ENCODE results near the gene PHLDA2.

Gene PHLDA2

DNA sequence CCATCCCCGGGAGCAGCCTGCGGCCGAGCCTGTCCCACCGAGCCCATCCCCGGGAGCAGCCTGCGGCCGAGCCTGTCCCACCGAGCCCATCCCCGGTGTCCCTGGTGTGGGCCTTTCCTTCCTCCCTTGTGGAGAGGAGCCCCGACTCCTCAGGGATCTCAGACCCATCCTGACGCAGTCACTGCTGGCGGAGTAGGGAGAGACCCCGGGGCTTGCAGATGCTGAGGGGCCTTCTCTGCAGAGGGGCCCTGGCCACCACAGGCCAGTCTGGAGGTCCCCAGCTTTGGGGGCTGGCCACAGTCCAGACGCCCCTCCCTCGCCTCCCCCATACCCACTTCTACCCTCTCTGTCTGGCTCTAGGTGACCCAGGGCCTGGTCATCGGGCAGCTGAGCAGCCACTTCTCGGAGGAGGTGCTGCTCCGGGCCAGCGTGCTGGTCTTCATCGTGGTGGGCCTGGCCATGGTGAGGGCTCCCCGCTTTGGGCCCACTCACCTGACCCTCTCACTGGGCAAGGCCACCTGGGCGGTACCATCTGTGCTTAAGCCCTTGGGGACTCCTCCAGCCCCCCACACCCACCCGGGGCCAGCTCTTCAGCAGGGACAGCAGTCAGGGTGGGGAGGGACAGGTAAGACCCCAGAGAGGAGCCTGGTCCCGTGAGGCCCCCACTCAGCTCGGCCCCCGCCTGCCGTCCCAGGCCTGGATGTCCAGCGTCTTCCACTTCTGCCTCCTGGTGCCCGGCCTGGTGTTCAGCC is 7.3 kb downstream of the PHLDA2 start:
- Histone ChIP-seq H3K36me3 (ENCODE audit: control insufficient read depth, insufficient read depth, low read length) (no peaks in the 10 kb centered on the region), H3K27ac (no peak overlapping the region), H3K4me1 (no peaks in the 10 kb centered on the region), H3K4me2 (ENCODE audit: low read length) (no peak overlapping the region), H3K9ac (no peak overlapping the region), H3K9me3 (ENCODE audit: control insufficient read depth, low read length) (no peaks in the 10 kb centered on the region), H3K4me3 (ENCODE audit: low read depth, low read length) (no peak overlapping the region), H3K27me3 (ENCODE audit: control insufficient read depth, insufficient read depth, low read length) (no peaks in the 10 kb centered on the region), H2AFZ (no peak overlapping the region), H3K79me2 (no peaks in the 10 kb centered on the region)
- TF ChIP-seq, protein P1, sequence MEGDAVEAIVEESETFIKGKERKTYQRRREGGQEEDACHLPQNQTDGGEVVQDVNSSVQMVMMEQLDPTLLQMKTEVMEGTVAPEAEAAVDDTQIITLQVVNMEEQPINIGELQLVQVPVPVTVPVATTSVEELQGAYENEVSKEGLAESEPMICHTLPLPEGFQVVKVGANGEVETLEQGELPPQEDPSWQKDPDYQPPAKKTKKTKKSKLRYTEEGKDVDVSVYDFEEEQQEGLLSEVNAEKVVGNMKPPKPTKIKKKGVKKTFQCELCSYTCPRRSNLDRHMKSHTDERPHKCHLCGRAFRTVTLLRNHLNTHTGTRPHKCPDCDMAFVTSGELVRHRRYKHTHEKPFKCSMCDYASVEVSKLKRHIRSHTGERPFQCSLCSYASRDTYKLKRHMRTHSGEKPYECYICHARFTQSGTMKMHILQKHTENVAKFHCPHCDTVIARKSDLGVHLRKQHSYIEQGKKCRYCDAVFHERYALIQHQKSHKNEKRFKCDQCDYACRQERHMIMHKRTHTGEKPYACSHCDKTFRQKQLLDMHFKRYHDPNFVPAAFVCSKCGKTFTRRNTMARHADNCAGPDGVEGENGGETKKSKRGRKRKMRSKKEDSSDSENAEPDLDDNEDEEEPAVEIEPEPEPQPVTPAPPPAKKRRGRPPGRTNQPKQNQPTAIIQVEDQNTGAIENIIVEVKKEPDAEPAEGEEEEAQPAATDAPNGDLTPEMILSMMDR (IDR thresholded peaks at IDR 0.05), result no peak

DNA sequence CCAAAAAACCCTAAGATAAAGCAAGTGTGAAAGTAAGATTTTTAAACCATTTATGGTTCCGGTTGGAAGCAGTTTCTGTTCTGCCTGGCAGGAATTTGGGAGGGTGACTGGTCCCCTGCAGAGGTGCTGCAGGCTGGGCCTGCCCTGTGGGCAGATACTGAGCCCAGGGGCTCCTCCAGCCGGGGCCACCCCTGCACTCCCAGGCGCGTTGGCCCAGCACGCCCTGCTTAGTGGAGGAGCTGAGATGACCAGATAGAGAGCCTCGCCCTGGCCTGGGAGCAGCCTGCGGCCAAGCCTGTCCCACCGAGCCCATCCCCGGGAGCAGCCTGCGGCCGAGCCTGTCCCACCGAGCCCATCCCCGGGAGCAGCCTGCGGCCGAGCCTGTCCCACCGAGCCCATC is 8.0 kb downstream of the PHLDA2 start:
- Histone ChIP-seq H3K27ac (no peak overlapping the region), H3K4me3 (ENCODE audit: low read depth, low read length) (no peak overlapping the region), H2AFZ (no peak overlapping the region), H3K36me3 (ENCODE audit: control insufficient read depth, insufficient read depth, low read length) (no peaks in the 10 kb centered on the region), H3K79me2 (no peaks in the 10 kb centered on the region), H3K9ac (no peak overlapping the region), H3K4me2 (ENCODE audit: low read length) (no peak overlapping the region), H3K27me3 (ENCODE audit: control insufficient read depth, insufficient read depth, low read length) (no peaks in the 10 kb centered on the region), H3K9me3 (ENCODE audit: control insufficient read depth, low read length) (no peaks in the 10 kb centered on the region), H3K4me1 (no peaks in the 10 kb centered on the region)
- TF ChIP-seq, protein P1 (IDR thresholded peaks at IDR 0.05), result no peak

DNA sequence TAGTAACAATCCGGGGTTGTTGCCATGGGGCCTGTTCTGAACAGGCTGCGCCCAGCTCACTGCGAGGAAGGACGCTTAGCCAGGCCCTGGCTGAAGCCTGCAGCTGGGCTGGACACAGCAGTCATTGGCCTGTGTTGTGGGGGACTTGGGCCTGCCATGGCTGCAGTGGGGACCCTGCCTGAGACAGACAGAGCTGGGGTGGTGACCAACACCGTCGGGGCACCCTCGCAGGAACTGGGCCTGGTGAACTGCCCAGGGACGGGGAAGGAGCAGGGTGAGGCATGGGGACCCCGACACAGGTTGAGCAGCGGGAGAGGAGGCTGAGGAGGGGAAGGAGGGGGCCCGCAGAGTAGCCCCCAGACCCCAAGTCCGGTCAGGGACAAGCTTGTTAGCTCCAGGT is 8.9 kb downstream of the PHLDA2 start:
- H3K4me2 ChIP-seq (ENCODE audit: low read length), result no peak overlapping the region
- no peaks in the 10 kb centered on the region for H3K9me3 ChIP-seq (ENCODE audit: control insufficient read depth, low read length)
- H3K9ac ChIP-seq, result no peak overlapping the region
- no peak overlapping the region for H3K4me3 ChIP-seq (ENCODE audit: low read depth, low read length)
- H2AFZ ChIP-seq, result no peak overlapping the region
- H3K4me1 ChIP-seq, result no peaks in the 10 kb centered on the region
- H3K36me3 ChIP-seq (ENCODE audit: control insufficient read depth, insufficient read depth, low read length), result no peaks in the 10 kb centered on the region
- TF ChIP-seq, protein P1 (IDR thresholded peaks at IDR 0.05), result no peak
- H3K27me3 ChIP-seq (ENCODE audit: control insufficient read depth, insufficient read depth, low read length), result no peaks in the 10 kb centered on the region
- no peak overlapping the region for H3K27ac ChIP-seq
- H3K79me2 ChIP-seq, result no peaks in the 10 kb centered on the region

DNA sequence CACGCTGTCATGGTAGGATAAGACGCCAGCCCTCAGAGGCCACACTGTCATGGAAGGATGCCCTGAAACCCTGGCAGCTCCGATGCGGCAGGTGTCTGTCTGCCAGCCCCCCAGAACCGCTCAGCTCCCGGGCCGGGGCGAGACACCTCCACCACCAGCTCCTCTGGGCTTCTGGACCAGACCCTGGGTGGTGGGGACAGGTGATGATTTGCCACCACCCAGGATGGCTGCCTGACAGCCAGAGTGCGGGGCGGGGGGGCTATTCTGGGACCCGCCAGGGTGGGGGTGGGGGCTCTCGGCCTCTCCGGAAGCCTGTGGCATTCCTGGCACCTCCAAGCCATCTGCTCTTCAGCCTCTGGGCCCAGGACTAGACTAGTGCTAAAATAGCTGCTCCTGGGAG is 9.4 kb downstream of the PHLDA2 start:
- H3K27ac ChIP-seq, result no peak overlapping the region
- no peak overlapping the region for H3K9ac ChIP-seq
- no peaks in the 10 kb centered on the region for H3K79me2 ChIP-seq
- TF ChIP-seq, protein P1 (IDR thresholded peaks at IDR 0.05), result no peak
- no peak overlapping the region for H3K4me2 ChIP-seq (ENCODE audit: low read length)
- no peak overlapping the region for H2AFZ ChIP-seq
- H3K4me3 ChIP-seq (ENCODE audit: low read depth, low read length), result no peak overlapping the region
- H3K36me3 ChIP-seq (ENCODE audit: control insufficient read depth, insufficient read depth, low read length), result no peaks in the 10 kb centered on the region
- H3K4me1 ChIP-seq, result no peaks in the 10 kb centered on the region
- no peaks in the 10 kb centered on the region for H3K27me3 ChIP-seq (ENCODE audit: control insufficient read depth, insufficient read depth, low read length)
- H3K9me3 ChIP-seq (ENCODE audit: control insufficient read depth, low read length), result no peaks in the 10 kb centered on the region

DNA sequence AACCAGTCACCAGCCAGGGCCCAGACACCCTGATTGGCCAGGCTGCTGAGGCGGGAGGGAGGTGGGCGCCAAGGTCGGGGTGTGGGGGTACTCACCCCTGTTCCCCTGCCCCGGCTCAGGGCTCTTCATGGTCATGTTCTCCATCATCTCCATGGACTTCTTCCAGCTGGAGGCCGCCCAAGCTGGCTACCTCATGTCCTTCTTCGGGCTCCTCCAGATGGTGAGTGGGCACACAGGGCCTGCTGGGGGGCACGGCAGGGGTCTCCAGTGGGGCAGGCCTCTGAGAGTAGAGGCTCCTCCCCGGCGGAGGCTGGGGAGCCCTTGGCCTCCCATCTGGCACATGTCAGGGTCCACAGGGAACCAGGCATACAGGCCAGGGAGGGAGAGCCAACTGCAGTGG is 10.0 kb downstream of the PHLDA2 start:
- Histone ChIP-seq H2AFZ (no peak overlapping the region), H3K36me3 (ENCODE audit: control insufficient read depth, insufficient read depth, low read length) (no peaks in the 10 kb centered on the region), H3K79me2 (no peaks in the 10 kb centered on the region), H3K9ac (no peak overlapping the region), H3K27ac (no peak overlapping the region), H3K4me1 (no peaks in the 10 kb centered on the region), H3K4me2 (ENCODE audit: low read length) (no peak overlapping the region), H3K9me3 (ENCODE audit: control insufficient read depth, low read length) (no peaks in the 10 kb centered on the region), H3K4me3 (ENCODE audit: low read depth, low read length) (no peak overlapping the region), H3K27me3 (ENCODE audit: control insufficient read depth, insufficient read depth, low read length) (no peaks in the 10 kb centered on the region)
- TF ChIP-seq, protein P1 (IDR thresholded peaks at IDR 0.05), result no peak

Measured in parathyroid adenoma (tissue), 2 donors.